HG02885 (cell line): ENCODE measurements around the gene YWHAQ.

Experiments used
- ATAC-seq: cut with Tn5 transposase; IDR thresholded peaks from one replicate; pipeline ENCODE4 v1.9.1; 2021; ENCODE audit warnings: mild to moderate bottlenecking; ENCODE audit not compliant: unreplicated experiment, poor library complexity

YWHAQ gene

GRCh38 chr2:9630736-9631552 is at the start of gene YWHAQ:
Gene YWHAQ (minus strand): TSS chr2:9630997. CDS start chr2:9630452, 545 bp downstream.
- peak; percentile 91 for ATAC-seq

DNA sequence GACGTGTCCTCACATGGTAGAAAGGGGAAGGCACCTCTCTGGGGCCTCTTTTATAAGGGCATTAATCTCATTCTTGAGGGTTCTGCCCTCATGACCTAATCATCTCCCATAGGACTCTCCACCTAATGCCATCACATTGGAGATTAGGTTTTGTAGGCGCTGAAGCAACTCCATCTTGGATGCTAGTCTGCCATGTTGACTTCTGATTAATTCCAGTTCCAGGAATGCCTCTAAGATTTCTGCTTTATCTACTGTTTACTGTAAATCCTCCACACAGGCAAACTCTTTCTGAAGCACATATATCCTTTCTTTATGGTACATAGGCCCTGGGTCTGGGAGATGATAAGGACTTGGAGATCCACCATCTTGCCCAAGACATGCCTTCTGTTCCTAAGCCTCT is 49.3 kb upstream of the YWHAQ start:
- no peak for ATAC-seq

DNA sequence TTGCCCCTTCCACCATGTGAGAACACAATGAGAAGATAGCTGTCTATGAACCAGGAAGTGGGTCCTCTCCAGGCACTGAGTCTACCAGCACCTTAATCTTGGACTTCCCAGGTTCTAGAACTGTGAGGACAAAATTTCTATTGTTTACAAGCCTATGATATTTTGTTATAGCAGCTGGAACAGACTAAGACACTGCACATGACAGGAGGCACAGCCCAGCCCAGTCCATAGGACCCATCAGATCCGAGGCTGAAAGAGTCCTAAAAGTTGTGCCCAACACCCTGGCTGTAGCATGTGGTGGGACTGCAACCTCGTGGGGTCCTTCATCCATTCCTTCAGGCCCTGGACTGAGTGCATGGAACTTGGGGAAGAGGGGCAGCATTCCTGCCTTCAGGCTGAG is 48.4 kb upstream of the YWHAQ start:
- no peak for ATAC-seq

GRCh38 chr2:9678544-9678943 is 47.7 kb upstream of the YWHAQ start:
- ATAC-seq, result no peak

DNA sequence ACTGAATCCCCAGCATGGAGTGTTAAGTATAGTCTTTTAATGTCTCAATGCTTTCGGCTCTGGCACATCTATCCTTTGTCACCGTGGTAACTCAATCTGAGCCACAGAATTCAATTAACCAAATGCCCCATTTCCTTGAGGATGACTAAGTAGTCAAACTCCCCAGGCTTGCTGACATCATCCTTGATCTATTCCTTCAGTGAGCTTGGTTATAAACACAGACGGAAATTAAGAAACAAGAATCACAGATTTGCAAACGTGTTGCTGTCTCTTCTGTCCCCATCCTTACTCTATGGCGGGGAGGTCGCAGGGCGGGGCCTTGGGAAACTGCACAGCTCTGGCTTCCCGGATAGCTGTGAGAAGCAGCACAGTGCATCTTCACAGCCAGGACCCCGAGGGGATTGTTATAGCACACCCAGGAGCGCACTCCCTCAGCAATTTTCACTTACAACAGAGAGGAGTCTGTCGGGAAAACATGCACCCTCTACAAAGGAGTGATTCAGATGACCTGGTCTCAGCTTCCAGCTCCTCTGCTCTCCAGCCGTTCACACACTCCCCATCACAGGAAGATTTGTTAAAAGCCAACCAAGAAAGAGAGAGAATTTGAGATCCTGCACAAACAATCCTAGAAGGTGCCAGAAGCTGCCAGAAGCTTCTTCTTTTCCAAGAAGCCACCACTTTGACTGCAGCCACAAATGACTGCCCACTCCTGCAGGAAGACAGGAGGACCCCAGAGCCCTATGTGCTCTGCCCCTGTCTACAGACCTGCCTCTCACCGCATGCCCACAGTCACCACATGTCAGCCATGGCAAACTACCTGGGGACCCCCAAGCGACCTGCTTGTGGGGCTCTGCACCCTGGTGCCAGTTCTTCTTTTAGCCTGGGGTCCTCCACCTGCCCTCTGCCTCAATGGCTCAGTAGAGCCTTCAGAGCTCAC is 44.9 kb upstream of the YWHAQ start:
- no peak for ATAC-seq

DNA sequence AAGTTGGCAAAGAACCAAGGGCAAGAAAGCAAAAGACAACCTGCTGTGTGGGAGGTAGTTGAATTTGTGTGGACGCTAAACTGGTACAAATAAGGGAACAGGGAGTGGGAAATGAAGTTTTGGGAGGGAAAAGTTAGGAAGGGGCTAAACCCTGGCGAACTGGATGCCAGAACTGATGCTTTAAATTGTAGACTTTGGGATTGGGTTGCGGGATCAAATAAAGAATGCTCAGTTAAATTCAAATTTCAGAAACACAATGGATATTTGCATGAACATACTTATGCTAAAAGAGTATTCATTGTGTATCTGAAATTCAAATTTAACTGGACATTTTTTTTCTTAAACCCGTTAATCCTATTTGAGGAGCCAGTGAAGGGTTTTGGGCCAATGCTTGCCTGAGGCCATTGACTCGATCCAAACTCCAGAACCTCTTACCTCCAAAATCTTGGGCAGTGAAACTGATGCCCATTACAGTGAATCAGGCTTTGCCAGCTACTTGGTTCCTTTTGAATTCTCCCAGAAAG is 44.2 kb upstream of the YWHAQ start:
- ATAC-seq, result no peak

DNA sequence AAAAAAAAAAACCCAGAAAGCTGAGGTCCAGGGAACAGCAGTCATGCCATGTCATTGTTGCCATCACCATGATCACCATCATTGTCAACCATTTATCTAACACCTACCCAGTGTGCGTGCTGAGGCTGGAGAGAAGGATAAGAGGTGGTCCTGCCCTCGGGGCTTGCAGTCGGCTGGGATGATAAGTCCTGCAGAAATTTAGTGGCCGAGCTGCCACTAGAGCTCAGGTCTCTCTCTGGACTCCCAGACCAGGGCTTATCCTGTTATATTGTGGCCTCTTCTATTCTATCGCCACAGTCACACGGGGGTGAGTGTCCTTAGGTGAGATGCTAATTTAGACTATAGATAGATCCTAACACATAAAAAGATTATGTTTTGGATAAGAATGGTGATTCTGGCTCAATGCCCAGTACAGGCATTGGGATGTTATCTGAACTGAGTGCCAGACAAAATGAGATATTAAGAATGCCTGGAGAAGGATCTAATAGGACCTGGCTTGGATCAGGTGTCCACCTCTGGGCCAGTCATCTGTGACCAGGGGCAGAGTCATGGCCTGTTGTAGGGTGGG is 43.2 kb upstream of the YWHAQ start:
- ATAC-seq, result no peak

- no peak for ATAC-seq
These were observed 38.0 kb upstream of the YWHAQ start for GRCh38 chr2:9668687-9669345.

DNA sequence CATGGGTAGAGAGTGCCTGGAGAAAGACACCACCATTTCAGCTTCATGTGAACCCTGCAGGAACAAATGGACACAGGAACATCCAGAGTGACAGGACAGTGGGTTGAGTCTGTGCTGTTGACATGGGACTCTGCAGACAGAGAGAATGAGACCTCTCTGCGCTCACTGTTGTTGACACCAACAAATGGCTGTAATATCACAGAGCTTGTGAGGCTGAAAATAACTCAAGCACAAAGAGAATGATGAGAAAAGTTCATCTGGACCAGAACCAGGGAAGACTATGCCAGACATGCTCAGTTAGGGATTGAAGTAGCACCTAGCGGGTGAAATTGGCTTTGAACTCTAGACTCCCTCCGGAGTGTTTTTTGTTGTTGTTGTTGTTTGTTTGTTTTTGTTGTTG is 37.0 kb upstream of the YWHAQ start:
- ATAC-seq, result no peak

GRCh38 chr2:9666306-9666705 is 35.5 kb upstream of the YWHAQ start:
- ATAC-seq, result no peak

- ATAC-seq, result no peak
These were observed 35.1 kb upstream of the YWHAQ start for GRCh38 chr2:9665898-9666297.

- no peak for ATAC-seq
These were observed 33.6 kb upstream of the YWHAQ start for GRCh38 chr2:9664365-9664764.

GRCh38 chr2:9663008-9663879 is 32.4 kb upstream of the YWHAQ start:
- peak; percentile 85 for ATAC-seq

DNA sequence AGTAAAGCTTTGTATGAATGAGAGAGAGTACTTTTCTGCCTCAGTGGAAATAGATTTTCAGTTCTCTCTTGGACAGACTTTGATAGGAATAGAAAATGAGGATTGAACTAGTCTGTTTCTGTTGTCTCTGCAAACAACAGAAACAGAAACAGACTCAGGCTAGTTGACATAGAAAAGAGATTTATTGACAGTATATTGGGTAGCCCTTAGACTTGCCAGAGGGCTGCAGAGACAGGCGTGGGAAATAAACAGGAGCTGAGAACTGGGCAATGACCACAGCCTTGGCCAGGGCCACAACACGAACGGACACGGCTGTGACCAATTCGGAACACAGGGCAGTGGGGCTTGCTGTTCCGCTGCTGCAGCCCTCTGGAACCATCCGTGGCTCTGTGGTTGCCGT is 30.5 kb upstream of the YWHAQ start:
- ATAC-seq, result no peak

DNA sequence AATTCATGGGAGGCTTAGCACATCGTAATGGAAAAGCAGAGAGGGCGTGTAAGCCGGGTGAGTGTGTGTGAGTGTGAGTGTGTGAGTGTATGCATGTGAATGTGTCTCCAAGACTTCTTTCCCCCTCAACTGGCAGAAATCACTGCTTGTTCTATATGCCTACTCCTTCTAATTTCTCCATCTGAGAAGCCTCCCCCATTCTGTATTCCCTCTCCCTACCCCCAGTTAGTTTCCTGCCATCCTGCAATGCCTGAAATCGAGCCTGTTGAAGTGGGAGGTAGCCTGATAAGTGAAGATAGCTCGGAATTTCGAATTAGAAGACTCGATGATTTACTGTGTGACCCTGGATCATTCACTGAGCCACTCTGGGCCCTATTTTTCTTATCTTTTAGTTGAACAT is 30.0 kb upstream of the YWHAQ start:
- ATAC-seq, result no peak

DNA sequence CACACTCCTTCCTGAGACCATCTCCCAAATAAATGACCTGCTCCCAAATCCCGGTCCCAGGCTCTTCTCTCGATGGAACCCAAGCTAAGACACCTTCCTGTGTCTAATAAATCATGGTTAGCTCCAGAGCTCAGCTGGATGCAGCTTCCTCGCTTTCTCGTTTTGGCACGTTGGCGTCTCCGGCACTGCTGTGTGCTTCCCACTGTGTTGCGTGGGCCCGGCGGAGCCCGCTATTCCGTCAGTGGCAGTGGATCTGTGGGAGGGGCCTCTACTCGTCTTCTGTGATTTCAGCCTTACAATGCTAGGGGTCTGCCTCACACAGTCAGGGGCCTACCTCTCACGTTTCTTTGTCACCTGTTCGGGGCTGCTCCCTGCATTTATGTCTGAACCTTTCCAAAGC is 29.4 kb upstream of the YWHAQ start:
- no peak for ATAC-seq

DNA sequence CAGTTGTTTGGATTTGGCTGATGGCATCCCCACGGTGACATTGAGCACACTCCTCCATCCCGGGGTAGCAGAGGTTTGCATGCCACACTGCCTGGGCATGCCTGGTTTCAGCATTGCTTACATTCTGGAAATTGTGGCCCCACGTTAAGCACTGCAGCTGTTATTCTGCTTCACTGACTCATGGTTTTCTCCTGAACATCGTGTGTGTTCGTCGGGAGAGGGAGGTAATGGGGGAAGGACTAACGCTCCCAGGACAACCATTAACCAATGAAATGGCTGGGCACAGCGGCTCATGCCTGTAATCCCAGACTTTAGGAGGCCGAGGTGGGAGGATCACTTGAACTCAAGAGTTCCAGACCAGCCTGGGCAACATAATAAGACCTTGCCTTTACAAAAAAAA is 28.2 kb upstream of the YWHAQ start:
- ATAC-seq, result no peak

DNA sequence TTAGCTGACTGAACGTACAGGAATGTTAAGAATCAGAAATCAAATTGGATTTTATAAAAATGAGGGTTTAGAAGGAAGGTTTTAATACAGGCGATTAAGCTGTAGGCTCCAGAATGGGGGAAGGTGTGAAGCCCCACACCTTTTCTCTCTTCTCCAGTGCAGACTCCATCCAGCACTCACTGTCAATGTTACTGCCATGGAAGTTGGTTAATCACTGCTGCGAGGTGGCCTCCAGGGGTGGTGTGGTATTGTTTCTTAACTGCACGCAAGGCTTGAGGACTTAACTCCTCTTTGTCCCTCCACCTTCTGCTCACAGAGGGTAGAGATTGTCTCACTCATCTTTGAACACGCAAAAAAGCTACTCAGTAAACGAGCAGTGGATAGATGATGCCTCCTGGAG is 26.9 kb upstream of the YWHAQ start:
- no peak for ATAC-seq

GRCh38 chr2:9657083-9657482 is 26.3 kb upstream of the YWHAQ start:
- no peak for ATAC-seq
